BE2C (cell line): ENCODE results near the gene RASGRF1.
"Not testable (repeated sequence)": the region's sequence is repeated elsewhere in the genome, so short reads cannot be mapped to it uniquely, and the experiment has no call there.

ENCODE experiments used
- DNase-seq: peaks from one replicate; pipeline ENCODE4 v3.0.0-alpha.2; 2020
- H3K27me3 ChIP-seq: fragments of 250-450 bp; sonication (Bioruptor Pico); 2 replicates; pipeline ENCODE4 v1.5.1; 2020; ENCODE audit warnings: mild to moderate bottlenecking
- H3K36me3 ChIP-seq: fragments of 250-450 bp; sonication (Bioruptor Pico); 2 replicates; pipeline ENCODE4 v1.5.1; 2020; ENCODE audit warnings: mild to moderate bottlenecking
- H3K4me1 ChIP-seq: fragments of 250-450 bp; sonication (Bioruptor Pico); 2 replicates; pipeline ENCODE4 v1.5.1; 2020
- H3K4me3 ChIP-seq: 2 replicates; pipeline ENCODE4 v1.5.1; 2011; ENCODE audit warnings: low read depth, low read length
- H3K9me3 ChIP-seq: fragments of 250-450 bp; sonication (Bioruptor Pico); 2 replicates; pipeline ENCODE4 v1.5.1; 2020
- TF ChIP-seq, protein P1 (sequence below): IDR thresholded peaks from 2 replicates; pipeline ENCODE4 v1.5.1; 2012; ENCODE audit warnings: mild to moderate bottlenecking, low read depth, low read length

The RASGRF1 gene

DNA sequence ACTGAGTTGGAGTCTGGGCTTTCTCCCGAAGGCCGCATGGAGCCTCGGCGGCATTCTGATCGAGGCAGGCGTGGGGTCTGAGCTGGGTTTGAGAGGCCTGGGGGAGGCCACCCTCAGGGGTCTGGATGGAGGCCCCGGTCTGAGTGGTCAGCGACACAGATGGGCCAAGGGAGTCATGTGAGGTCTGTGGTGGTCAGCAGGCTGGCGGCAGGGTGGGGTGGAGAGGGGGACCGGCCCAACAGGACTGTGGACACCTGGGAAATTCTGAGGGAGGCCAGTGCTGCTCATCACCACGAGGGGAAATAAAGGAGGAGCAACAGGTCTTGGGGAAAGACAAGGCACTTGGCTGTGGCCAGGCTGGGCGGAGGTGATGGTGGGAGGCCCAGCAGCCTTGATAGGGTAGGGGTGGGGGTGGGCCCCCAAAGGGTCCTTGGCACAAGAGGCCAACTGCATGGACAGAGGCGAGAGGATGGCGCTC, 161.9 kb downstream of the RASGRF1 start:
- no peak for DNase-seq
- Histone ChIP-seq H3K4me1 (peaks cover 19% of the 10 kb centered on the region), H3K36me3 (peaks cover 11% of the 10 kb centered on the region; the same call in 1 of the 2 replicates), H3K9me3 (no peaks in the 10 kb centered on the region), H3K4me3 (no peak overlapping the region), H3K27me3 (no peaks in the 10 kb centered on the region)
- TF ChIP-seq, protein P1, sequence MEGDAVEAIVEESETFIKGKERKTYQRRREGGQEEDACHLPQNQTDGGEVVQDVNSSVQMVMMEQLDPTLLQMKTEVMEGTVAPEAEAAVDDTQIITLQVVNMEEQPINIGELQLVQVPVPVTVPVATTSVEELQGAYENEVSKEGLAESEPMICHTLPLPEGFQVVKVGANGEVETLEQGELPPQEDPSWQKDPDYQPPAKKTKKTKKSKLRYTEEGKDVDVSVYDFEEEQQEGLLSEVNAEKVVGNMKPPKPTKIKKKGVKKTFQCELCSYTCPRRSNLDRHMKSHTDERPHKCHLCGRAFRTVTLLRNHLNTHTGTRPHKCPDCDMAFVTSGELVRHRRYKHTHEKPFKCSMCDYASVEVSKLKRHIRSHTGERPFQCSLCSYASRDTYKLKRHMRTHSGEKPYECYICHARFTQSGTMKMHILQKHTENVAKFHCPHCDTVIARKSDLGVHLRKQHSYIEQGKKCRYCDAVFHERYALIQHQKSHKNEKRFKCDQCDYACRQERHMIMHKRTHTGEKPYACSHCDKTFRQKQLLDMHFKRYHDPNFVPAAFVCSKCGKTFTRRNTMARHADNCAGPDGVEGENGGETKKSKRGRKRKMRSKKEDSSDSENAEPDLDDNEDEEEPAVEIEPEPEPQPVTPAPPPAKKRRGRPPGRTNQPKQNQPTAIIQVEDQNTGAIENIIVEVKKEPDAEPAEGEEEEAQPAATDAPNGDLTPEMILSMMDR: no peak

DNA sequence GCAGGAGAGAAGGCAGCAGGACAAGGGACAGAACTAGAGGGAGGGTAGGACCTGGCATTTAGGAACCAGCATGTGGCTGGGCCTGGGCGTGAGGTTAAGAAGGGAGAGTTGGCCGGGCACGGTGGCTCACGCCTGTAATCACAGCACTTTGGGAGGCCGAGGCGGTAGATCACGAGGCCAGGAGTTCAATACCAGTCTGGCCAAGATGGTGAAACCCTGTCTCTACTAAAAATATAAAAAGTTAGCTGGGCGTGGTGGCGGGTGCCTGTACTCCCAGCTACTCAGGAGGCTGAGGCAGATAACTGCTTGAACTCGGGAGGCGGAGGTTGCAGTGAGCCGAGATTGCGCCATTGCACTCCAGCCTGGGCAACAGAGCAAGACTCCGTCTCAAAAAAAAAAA, 162.4 kb downstream of the RASGRF1 start:
- H3K4me3 ChIP-seq, DNase-seq, H3K27me3 ChIP-seq, H3K9me3 ChIP-seq: not testable (repeated sequence)
- Histone ChIP-seq H3K4me1 (peaks cover 19% of the 10 kb centered on the region), H3K36me3 (peaks cover 11% of the 10 kb centered on the region; the same call in 1 of the 2 replicates)

DNA sequence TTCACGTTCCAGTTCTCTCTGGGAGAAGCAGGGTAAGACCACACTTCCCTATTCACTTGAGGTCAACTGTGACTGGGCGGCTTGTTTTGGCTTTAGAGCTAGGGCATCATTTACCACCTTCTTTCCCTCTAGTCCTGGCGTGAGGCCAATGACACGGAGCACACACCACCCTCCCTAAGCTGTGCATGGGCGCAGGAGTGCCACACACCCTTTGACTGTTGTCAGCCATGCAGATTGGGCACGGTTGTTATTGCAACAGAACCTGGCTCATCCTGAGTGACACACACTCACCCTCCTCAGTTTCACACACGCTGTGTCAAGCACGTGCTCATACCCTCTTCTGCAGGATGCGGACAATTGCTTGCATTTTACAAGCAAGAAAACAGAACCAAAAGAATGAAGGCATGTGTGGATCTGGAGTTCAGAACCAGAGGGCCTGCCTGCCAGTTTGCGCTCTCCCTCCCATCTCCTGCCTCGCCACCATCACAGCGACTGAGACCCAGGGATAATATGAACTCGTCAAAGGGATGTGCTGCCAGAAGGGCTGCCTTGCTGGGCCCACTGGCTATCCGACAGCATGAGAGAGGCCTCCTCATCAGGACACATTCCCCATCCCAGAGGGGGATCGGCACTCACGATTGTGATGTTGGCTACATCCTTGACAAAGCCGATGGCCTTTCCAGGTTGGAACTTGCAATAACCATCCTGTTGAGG, 163.3 kb downstream of the RASGRF1 start:
- Histone ChIP-seq H3K36me3 (peaks cover 17% of the 10 kb centered on the region), H3K4me1 (peaks cover 18% of the 10 kb centered on the region), H3K9me3 (no peaks in the 10 kb centered on the region), H3K27me3 (no peaks in the 10 kb centered on the region), H3K4me3 (no peak overlapping the region)
- TF ChIP-seq, protein P1: no peak
- DNase-seq: no peak

DNA sequence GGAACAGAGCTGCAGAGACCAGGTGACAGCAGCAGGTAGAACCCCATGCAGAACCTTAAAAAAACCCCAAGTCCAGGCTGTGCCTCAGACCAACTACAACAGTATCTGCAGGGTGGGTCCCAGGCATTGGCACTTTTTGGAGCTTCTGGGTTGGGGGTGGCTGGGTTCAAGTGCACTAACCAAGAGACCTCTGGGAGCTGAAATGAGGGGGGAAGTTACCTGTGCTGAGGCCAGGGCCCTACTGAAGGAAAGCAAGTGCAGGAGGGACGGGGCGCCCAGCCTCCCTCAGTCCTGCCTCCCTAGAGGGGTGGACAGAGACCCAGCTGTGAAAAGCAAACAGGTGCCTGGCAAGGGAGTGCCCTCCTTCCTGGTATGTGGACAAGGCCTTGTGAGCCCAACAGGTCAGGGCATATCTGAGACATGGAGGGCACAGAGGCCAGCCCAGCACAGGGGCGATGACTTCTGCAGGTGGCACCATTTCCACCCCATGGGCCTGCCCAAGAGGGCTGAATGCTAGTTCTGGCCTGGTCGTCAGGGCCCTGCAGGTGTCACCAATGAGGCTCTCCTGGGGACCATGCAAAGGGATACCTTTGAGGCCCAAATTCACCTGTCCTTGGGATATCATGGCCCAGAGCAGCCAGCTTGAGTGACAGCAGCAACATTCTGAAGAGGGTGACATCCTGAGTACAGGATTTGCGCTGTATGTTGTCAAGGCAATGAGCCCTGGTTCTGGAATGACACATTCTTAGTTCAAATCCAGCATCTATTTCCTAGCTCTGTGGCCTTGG, 164.4 kb downstream of the RASGRF1 start:
- TF ChIP-seq, protein P1: no peak
- H3K4me3 ChIP-seq: no peak overlapping the region
- H3K4me1 ChIP-seq: peaks cover 7% of the 10 kb centered on the region
- H3K9me3 ChIP-seq: no peaks in the 10 kb centered on the region
- DNase-seq: no peak
- H3K36me3 ChIP-seq: peaks cover 28% of the 10 kb centered on the region
- no peaks in the 10 kb centered on the region for H3K27me3 ChIP-seq

DNA sequence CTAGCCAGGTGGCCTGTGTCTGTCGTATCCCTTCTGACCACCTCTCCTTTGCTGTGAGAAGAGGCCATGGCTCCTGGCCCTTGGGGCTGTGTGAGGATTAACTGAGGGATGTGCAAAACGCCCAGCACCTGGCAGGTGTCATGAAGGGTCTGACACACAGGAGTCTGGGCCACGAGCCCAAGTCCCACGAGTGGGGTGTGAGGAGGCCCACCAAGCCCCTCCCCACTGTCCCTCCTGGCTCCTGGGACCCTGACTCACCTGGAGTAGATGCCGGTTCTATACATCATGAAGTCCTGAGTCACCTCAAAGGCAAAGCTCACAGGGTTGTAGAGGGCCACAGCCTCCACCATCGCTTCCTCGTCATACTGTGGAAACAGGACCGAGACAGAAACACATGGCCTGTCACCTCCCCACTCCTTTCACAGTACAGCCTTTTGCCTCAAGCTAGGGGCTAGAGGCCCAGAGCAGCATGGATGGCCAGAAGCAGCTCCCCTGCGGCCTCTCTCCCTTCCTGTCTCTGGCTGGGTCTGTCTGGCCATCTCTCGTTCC, 165.4 kb downstream of the RASGRF1 start:
- H3K4me1 ChIP-seq: no peaks in the 10 kb centered on the region
- H3K4me3 ChIP-seq: no peak overlapping the region
- TF ChIP-seq, protein P1: no peak
- DNase-seq: no peak
- H3K36me3 ChIP-seq: peaks cover 28% of the 10 kb centered on the region
- H3K9me3 ChIP-seq: no peaks in the 10 kb centered on the region
- no peaks in the 10 kb centered on the region for H3K27me3 ChIP-seq

DNA sequence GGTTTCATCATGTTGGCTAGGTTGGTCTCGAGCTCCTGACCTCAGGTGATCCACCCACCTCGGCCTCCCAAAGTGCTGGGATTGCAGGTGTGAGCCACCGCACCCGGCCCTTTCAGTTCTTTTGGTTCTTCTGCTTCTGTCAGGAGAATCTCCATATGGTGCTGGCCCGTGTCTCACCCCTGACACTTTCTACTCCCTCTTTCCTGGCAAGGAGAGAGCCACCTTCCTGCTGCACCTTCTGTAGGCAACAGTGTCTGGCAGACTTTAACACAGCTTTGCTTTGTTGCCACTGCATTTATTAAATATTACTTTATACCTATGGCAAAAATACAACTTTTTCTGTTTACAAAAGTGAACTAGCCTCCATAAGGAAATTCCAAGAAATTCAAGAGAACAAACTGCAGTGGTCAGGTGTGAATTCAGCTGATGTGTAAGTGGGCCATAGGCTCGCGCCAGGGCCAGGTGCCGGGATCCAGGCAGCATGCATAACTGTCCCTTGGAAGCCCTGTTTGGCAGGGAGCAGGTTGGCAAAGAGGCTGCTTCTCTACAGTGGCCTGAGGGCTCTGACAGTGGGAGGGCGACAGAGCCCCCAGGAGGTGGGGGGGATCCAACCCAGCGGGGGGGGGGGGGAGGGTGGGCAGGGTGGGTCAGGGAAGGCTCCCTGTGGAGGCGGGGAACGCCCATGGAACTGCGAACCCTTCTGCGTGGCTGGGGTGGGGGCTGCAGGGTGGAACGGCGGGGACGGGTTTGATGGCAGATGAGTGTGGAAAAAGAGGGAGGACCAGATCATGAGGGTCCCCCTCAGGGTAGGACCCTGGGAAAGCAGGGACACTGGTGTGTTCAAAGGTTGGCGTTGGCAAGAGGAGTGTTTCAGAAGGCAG, 166.9 kb downstream of the RASGRF1 start:
- TF ChIP-seq, protein P1: no peak
- H3K27me3 ChIP-seq: no peaks in the 10 kb centered on the region
- H3K4me1 ChIP-seq: no peaks in the 10 kb centered on the region
- H3K4me3 ChIP-seq: no peak overlapping the region
- peaks cover 35% of the 10 kb centered on the region for H3K36me3 ChIP-seq
- H3K9me3 ChIP-seq: no peaks in the 10 kb centered on the region
- no peak for DNase-seq
